Erythroblast (primary cell): ENCODE results near the gene XIAP.
"Not testable (repeated sequence)": the region's sequence is repeated elsewhere in the genome, so short reads cannot be mapped to it uniquely, and the experiment has no call there.

Experiments used
- DNase-seq, 2 experiments: peaks; one replicate each; lab custom pipeline; 2025; lab: John Stamatoyannopoulos, UW
- GATA1 ChIP-seq: IDR thresholded peaks from 2 replicates; pipeline ENCODE4 v1.6.1; 2011; ENCODE audit warnings: low read depth, mild to moderate bottlenecking, control low read depth, low read length, moderate library complexity
- POLR2A ChIP-seq: IDR thresholded peaks from 2 replicates; pipeline ENCODE4 v1.6.1; 2011; ENCODE audit warnings: mild to moderate bottlenecking, low read length

XIAP gene

DNA sequence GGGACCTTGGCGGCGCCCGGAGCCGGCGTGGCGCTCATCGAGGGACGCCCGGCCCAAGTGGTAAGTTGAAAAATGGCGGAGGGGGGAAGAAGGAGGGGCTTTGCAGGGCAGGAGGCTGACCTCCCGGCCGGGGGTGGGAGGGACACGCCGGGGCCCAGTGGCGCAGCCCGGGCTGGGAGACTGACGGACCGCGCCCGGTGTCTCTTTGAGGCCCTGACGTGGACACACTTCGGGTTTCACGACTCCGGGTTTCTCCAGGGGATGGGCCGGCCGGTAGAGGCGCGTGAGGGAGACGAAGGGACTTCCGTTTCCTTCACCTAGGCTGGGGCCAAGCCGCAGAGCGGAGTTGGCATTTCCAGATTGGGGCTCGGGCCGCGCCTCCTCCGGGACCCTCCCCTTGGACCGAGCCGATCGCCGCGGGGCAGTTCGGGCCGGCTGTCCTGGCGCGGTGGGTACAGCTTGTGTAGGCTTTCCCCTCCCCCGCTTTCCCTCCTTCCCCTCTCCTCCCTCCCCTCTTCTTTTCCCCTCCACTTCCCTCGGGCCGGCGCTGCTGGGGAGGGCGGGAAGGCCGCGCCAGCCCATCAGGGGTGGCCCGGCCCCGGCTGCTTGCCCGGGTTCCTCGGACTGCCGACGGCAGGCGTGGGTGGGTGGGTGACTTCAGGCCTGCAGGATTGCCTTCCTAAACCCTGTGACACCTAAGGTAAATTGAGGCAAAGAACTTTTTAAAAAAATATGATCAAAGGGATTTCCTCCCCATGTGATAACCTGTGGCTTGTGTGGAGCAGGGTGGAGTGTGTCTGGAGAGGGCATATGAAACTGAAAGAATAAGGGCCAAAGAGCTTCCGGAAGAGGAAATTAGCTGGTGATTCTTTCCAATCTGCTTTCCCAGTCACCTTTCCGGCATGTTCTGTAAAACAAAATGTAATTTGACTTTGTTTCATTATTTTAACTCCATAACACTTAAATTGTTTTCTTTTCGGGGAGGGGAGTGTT is at the start of gene XIAP:
XIAP (plus strand) TSS at position 208 of the 993 bp plus-strand sequence. CDS start 25,610 bp downstream, outside the sequence.
- DNase-seq, result peak; percentile 90 to 92
- no peak for TF ChIP-seq GATA1
- TF ChIP-seq POLR2A, result peak; percentile 74

- no peak for DNase-seq
- TF ChIP-seq POLR2A, result no peak
- TF ChIP-seq GATA1, result no peak
Measured at GRCh38 chrX:123814343-123814742, 45.5 kb upstream of the XIAP start.

GRCh38 chrX:123814934-123815394 is 44.9 kb upstream of the XIAP start:
- DNase-seq, result not testable (repeated sequence)

GRCh38 chrX:123817288-123817894 is 42.5 kb upstream of the XIAP start:
- peak in 1 of 2 experiments; percentile 21 for DNase-seq
- TF ChIP-seq POLR2A (no peak), GATA1 (no peak)

GRCh38 chrX:123818243-123818642 is 41.6 kb upstream of the XIAP start:
- TF ChIP-seq POLR2A, result no peak
- no peak for TF ChIP-seq GATA1
- peak in 1 of 2 experiments; percentile 11 for DNase-seq

GRCh38 chrX:123822965-123823364 is 36.9 kb upstream of the XIAP start:
- no peak for DNase-seq

DNA sequence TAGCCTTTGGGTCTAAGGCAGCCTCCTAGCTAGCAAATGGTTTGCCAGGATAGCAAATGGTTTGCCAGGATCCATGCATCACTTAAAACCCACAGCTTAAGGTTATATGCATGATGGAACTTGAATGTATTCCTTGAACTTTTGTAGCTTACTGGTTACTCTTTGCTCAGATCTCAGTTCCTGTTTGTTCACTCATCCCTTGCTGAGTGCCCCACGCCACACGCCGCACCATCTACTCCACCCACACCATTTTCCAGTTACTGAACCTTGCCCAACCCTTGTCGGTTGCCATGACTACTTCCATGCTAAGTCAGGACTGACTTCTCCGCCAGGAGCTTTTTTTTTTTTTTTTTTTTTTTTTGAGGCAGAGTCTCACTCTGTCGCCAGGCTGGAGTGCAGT is 29.5 kb upstream of the XIAP start:
- TF ChIP-seq GATA1, result no peak
- no peak for TF ChIP-seq POLR2A
- DNase-seq, result peak; percentile 31 to 58

More at GRCh38 chrX:123822965-123823364, 36.9 kb upstream of the XIAP start:
- TF ChIP-seq GATA1, result no peak
- TF ChIP-seq POLR2A, result no peak

DNA sequence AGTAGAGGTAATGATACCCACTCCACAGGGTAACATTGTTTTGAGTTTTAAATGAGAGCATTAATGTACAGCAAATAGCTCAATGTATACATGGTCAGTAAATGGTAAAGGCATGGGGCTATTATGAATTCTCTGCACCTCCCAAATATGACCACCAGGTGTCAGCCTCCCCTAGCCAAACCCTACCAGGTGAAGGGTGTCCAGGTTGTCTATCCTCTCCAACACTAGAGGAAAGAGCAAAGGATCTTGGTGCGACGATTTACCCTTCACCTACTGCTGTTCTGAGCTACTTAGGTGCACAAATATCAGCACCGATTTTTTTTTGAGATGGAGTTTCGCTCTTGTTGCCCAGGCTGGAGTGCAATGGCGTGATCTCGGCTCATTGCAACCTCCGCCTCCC is 26.5 kb upstream of the XIAP start:
- DNase-seq, result peak; percentile 52 to 79
- TF ChIP-seq GATA1 (no peak), POLR2A (no peak)

DNA sequence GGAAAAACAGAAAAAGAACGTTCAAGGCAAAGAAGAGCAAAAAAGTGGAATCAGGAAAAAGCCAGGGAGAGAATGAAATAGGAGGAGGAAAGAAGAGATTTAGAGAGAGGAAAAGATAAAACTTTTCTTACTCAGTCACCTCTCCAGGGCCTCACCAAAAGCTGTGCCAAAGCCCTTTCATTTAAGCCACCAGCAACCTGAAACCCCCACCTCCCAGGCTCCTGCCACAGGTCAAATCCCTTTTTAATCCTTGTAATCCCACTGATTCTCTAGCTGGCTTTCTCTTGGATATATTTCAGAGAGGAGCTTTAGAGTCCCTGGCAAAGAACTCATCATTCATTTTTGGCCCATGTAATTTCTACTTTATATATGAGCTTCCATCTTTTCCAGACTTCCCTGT is 25.7 kb upstream of the XIAP start:
- DNase-seq, result no peak
- TF ChIP-seq POLR2A (no peak), GATA1 (no peak)

- DNase-seq, result no peak
- no peak for TF ChIP-seq POLR2A
- no peak for TF ChIP-seq GATA1
Measured at GRCh38 chrX:123835661-123836371, 24.0 kb upstream of the XIAP start.

DNA sequence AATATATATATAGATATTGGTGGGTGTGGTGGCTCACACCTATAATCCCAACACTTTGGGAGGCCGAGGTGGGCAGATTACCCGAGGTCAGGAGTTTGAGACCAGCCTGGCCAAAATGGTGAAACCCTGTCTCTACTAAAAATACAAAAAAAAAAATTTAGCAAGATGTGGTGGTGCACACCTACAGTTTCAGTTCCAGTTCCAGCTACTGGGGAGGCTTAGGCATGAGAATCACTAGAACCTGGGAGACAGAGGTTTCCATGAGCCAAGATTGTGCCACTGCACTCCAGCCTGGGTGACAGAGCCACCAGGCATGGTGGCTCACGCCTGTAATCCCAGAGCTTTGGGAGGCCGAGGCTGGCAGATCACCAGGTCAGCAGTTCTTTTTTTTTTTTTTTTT is 14.7 kb upstream of the XIAP start:
- not testable (repeated sequence) for DNase-seq

- DNase-seq, result peak; percentile 52 to 63
- TF ChIP-seq GATA1 (no peak), POLR2A (no peak)
Measured at GRCh38 chrX:123846577-123847038, 13.2 kb upstream of the XIAP start.

GRCh38 chrX:123847056-123847455 is 12.8 kb upstream of the XIAP start:
- DNase-seq, result no peak

More at GRCh38 chrX:123847056-123847455, 12.8 kb upstream of the XIAP start:
- no peak for TF ChIP-seq GATA1
- no peak for TF ChIP-seq POLR2A
